Kidney (tissue), 14 donors: ENCODE data around the gene LIPE. TPM values are rescaled to one million over a fixed set of nuclear protein-coding genes. Genes with fewer than 3 reads are reported as not detected.

Source experiments
- DNase-seq, 5 donors: peaks; one replicate each; pipeline ENCODE4 v3.0.0-alpha.2; 2013 to 2020
- FAIRE-seq: peaks from 2 replicates; lab custom pipeline; 2012; peaks lifted over from hg19 to GRCh38; lab: Jason Lieb, UNC
- H3K27ac ChIP-seq, 2 donors: one replicate each; pipeline ENCODE4 v1.7.0; 2013; ENCODE audit warnings: low read depth in 2 of 2, low read length in 2 of 2, inconsistent platforms in 1 of 2
- H3K27me3 ChIP-seq: one replicate; pipeline ENCODE4 v1.7.1; 2013; ENCODE audit warnings: low read length, inconsistent platforms; ENCODE audit not compliant: control insufficient read depth, insufficient read depth
- H3K36me3 ChIP-seq, 3 donors: one replicate each; pipeline versions ENCODE4 v1.7.0 to v1.7.1; 2013; ENCODE audit warnings: low read length in 3 of 3, control low read depth in 1 of 3, inconsistent platforms in 1 of 3; ENCODE audit not compliant: insufficient read depth in 3 of 3, control insufficient read depth in 2 of 3
- H3K4me1 ChIP-seq, 3 donors: one replicate each; pipeline versions ENCODE4 v1.7.0 to v1.7.1; 2013; ENCODE audit warnings: low read length in 3 of 3, inconsistent platforms in 1 of 3, low read depth in 1 of 3; ENCODE audit not compliant: control insufficient read depth in 2 of 3, insufficient read depth in 2 of 3
- H3K4me3 ChIP-seq, 3 donors: one replicate each; pipeline versions ENCODE4 v1.7.0 to v1.8.1; 2013; ENCODE audit warnings: low read length in 3 of 3, control low read depth in 1 of 3, inconsistent platforms in 1 of 3
- H3K9ac ChIP-seq, 3 donors: one replicate each; pipeline versions ENCODE4 v1.7.0 to v1.7.1; 2013; ENCODE audit warnings: low read length in 3 of 3, control low read depth in 1 of 3, inconsistent platforms in 1 of 3
- H3K9me3 ChIP-seq, 3 donors: one replicate each; pipeline versions ENCODE4 v1.7.0 to v1.7.1; 2013; ENCODE audit warnings: low read length in 3 of 3, control low read depth in 1 of 3, inconsistent platforms in 1 of 3; ENCODE audit not compliant: control insufficient read depth in 2 of 3, insufficient read depth in 1 of 3
- intact Hi-C: fragments of 100-400 bp; cut with DNase I; formaldehyde crosslinking; loops from one replicate; pipeline ENCODE4 v1.11.1; 2022
- polyA plus RNA-seq: library from polyadenylated mRNA; stranded (reverse); fragments of 350-450 nt; fragmentation: Illumina TruSeq; extraction: RNeasy Lipid Tissue Mini Kit (QIAGEN cat#74804); gene quantifications from one replicate; pipeline ENCODE4 v1.2.3, GENCODE V29; 2014; ENCODE audit warnings: low read depth, low replicate concordance; ENCODE audit not compliant: insufficient read depth
- total RNA-seq: library from RNA; stranded (reverse); fragmentation: NEBNext Ultra II Directional; extraction: Animal tissue kit (Norgen Biotek cat#: 25700); gene quantifications from one replicate; pipeline ENCODE4 v1.2.1, GENCODE V29; 2021
- TF ChIP-seq, protein P1 (sequence below): IDR thresholded peaks from 3 replicates; pipeline ENCODE4 v1.5.1; 2012; ENCODE audit warnings: mild to moderate bottlenecking, moderate library complexity, borderline replicate concordance; ENCODE audit not compliant: insufficient read depth; ENCODE audit errors: extremely low read depth
- donor health status: control.
- donor health status: control.
- donor health status: control.
- donor health status: control.
- donor health status: control.
- donor health status: DM: yes; HTN: yes; CAD: no.
- donor health status: Normal renal cell carcinoma (clear cell type).

Gene LIPE
- total and polyA plus RNA-seq, 2 donors from 2014 or later, result 8.9 to 9.9 TPM

DNA sequence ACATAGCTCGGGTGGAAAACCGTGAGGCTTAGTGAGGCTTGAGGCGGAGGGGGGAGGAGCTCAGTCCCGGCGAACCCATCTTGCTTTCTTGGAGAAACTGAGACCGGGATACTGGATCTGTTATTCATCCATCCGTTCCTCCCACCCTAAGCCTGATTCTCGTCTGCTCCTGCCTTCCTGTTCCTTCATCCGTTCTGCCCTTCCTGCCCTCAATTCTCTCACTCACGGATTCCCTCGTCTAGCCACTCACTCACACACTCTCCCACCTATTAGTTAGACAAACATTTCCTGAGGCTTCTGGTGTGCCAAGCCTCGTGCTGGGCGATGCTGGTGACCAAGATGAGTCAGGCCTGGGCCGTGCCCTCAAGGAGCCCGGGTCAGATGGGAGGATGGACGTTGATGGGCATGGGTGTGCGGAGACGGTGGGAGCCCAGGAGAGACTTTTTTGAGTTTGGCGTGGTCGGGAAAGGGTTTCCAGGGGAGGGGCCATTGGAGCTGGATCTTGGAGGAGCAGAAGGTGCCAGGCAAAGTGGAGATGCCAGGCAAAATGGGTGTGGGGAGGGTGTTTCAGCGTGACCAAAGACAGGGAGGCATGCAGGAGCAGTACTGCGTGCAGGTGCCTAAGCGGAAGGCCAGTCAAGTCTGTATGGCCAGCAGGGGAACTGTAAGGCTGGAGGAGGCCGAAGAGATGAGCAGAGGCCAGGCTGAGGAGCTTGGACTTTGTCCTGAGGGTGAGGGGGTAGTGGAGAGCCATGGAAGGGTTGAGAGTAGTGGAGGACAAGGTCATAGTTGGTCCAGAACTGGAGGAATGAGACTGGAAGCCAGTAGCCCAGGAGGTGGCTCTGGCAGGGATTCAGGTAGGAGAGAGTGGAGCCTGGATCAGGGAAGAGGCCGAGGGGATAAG is 29.7 kb downstream of the LIPE start:
- Histone ChIP-seq H3K4me1 (peaks cover 0 to 13% (median 0%) of the 10 kb centered on the region in 3 donors), H3K27me3 (no peaks in the 10 kb centered on the region), H3K9ac (peak overlapping the region; percentile 79 to 81 (median 80)), H3K27ac (peak overlapping the region in 1 of 2 donors; percentile 18), H3K4me3 (peak overlapping the region; percentile 70 to 81 (median 77)), H3K36me3 (no peaks in the 10 kb centered on the region), H3K9me3 (no peaks in the 10 kb centered on the region)
- FAIRE-seq (no peak), DNase-seq (peak in 1 of 5 donors; percentile 66)
- TF ChIP-seq, protein P1, sequence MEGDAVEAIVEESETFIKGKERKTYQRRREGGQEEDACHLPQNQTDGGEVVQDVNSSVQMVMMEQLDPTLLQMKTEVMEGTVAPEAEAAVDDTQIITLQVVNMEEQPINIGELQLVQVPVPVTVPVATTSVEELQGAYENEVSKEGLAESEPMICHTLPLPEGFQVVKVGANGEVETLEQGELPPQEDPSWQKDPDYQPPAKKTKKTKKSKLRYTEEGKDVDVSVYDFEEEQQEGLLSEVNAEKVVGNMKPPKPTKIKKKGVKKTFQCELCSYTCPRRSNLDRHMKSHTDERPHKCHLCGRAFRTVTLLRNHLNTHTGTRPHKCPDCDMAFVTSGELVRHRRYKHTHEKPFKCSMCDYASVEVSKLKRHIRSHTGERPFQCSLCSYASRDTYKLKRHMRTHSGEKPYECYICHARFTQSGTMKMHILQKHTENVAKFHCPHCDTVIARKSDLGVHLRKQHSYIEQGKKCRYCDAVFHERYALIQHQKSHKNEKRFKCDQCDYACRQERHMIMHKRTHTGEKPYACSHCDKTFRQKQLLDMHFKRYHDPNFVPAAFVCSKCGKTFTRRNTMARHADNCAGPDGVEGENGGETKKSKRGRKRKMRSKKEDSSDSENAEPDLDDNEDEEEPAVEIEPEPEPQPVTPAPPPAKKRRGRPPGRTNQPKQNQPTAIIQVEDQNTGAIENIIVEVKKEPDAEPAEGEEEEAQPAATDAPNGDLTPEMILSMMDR, result no peak
- intact Hi-C loops, result no loop called here

- Histone ChIP-seq H3K27ac (peak overlapping the region; percentile 23 to 49), H3K9me3 (no peaks in the 10 kb centered on the region), H3K4me1 (peaks cover 0 to 13% (median 0%) of the 10 kb centered on the region in 3 donors), H3K9ac (peak overlapping the region; percentile 79 to 81 (median 80)), H3K4me3 (peak overlapping the region; percentile 70 to 81 (median 77)), H3K36me3 (no peaks in the 10 kb centered on the region), H3K27me3 (no peaks in the 10 kb centered on the region)
- peak; percentile 95 for FAIRE-seq
- intact Hi-C loops, result no loop called here
- DNase-seq, result peak; percentile 99 to 100 (median 100)
- TF ChIP-seq, protein P1, result no peak
Observed at GRCh38 chr19:42396381-42397262, 30.6 kb downstream of the LIPE start.

DNA sequence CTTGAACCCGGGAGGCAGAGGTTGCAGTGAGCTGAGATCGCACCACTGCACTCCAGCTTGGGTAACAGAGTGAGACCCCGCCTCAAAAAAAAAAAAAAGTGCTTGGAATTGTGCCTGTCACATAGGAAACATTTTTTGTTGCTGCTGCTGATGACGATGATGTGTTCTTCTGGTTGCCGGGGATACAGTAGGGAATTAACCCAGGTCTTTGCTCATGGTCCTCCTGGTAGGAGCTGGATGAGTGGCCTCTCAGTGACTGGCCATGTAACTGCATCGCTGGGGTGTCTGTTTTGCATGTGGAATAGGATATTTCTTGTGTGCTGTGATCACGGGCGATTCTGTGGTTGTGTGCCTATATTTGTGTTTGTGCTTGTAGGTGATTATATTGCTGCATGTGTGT is 32.4 kb downstream of the LIPE start:
- FAIRE-seq, result no peak

More for the DNA sequence above, 32.4 kb downstream of the LIPE start:
- Histone ChIP-seq H3K9me3 (no peaks in the 10 kb centered on the region), H3K4me1 (peaks cover 0 to 10% (median 0%) of the 10 kb centered on the region in 3 donors), H3K27me3 (peaks cover 3% of the 10 kb centered on the region), H3K27ac (no peak overlapping the region), H3K36me3 (no peaks in the 10 kb centered on the region), H3K4me3 (no peak overlapping the region), H3K9ac (no peak overlapping the region)
- intact Hi-C loops, result no loop called here
- DNase-seq, result no peak
- TF ChIP-seq, protein P1, result no peak
